Thoracic aorta (tissue), 2 donors: Measurements from ENCODE around the gene SORBS1. TPM values are rescaled to one million over a fixed set of nuclear protein-coding genes. Genes with fewer than 3 reads are reported as not detected.

Experiments used
- ATAC-seq: fragments of 150-250 bp; one replicate; pipeline ENCODE4 v1.8.0; 2017; ENCODE audit warnings: low read depth; ENCODE audit not compliant: insufficient number of reproducible peaks, low FRiP score
- DNase-seq: peaks from one replicate; pipeline ENCODE4 v3.0.0-alpha.2; 2020; ENCODE audit warnings: low spot score
- H3K27ac ChIP-seq, 2 donors: fragments of 200-600 bp; sonication (generic); 1 replicate in 1 of 2; 2 replicates in 1 of 2; pipeline ENCODE4 v1.5.1; 2016; ENCODE audit warnings: mild to moderate bottlenecking in 2 of 2, moderate library complexity in 2 of 2
- H3K27me3 ChIP-seq: fragments of 200-600 bp; sonication (generic); replicated peaks from 2 replicates; pipeline ENCODE4 v1.6.0; 2016; ENCODE audit warnings: mild to moderate bottlenecking; ENCODE audit not compliant: insufficient read depth
- H3K36me3 ChIP-seq: fragments of 200-600 bp; sonication (generic); one replicate; pipeline ENCODE4 v1.5.1; 2016
- H3K4me1 ChIP-seq, 2 donors: fragments of 200-600 bp; sonication (generic); 1 replicate in 1 of 2; 2 replicates in 1 of 2; pipeline versions ENCODE4 v1.5.1 to v1.6.0; 2016; ENCODE audit warnings: low read depth in 2 of 2, mild to moderate bottlenecking in 1 of 2; ENCODE audit not compliant: control insufficient read depth in 1 of 2
- H3K4me3 ChIP-seq: fragments of 200-600 bp; sonication (generic); 2 replicates; pipeline ENCODE4 v1.5.1; 2016; ENCODE audit warnings: mild to moderate bottlenecking
- H3K9me3 ChIP-seq: fragments of 200-600 bp; sonication (generic); 2 replicates; pipeline ENCODE4 v1.5.1; 2016
- CTCF ChIP-seq: fragments of 200-600 bp; sonication (generic); IDR thresholded peaks from one replicate; pipeline ENCODE4 v1.5.1; 2019; ENCODE audit warnings: antibody characterized with exemption
- total RNA-seq, 2 donors: library from RNA; depleted of rRNA; stranded (reverse); fragments of >200 nt; gene quantifications; one replicate each; pipeline versions ENCODE4 v1.1.0 to v1.2.3, GENCODE V29; 2016

Gene SORBS1
- total RNA-seq, 2 donors from 2014 or later = 1,110 to 1,659 TPM

GRCh38 chr10:95312257-95312656 lies 248.9 kb downstream of the SORBS1 start:
- Histone ChIP-seq H3K36me3 (peaks cover 44% of the 10 kb centered on the region), H3K9me3 (no peaks in the 10 kb centered on the region), H3K27ac (peak overlapping the region; percentile 25 to 62), H3K4me1 (peaks cover 31 to 92% of the 10 kb centered on the region in 2 donors), H3K27me3 (no peaks in the 10 kb centered on the region), H3K4me3 (no peak overlapping the region)
- ATAC-seq (no peak), DNase-seq (no peak)
- TF ChIP-seq CTCF = no peak

GRCh38 chr10:95309958-95310357 lies 251.2 kb downstream of the SORBS1 start:
- DNase-seq (no peak), ATAC-seq (no peak)
- H3K27me3 ChIP-seq = no peaks in the 10 kb centered on the region
- no peak overlapping the region for H3K4me3 ChIP-seq
- peak overlapping the region; percentile 58 to 79 for H3K27ac ChIP-seq
- peaks cover 21% of the 10 kb centered on the region for H3K36me3 ChIP-seq
- no peaks in the 10 kb centered on the region for H3K9me3 ChIP-seq
- H3K4me1 ChIP-seq = peaks cover 25 to 69% of the 10 kb centered on the region in 2 donors
- TF ChIP-seq CTCF = no peak

- Histone ChIP-seq H3K27me3 (no peaks in the 10 kb centered on the region), H3K4me1 (peaks cover 21 to 55% of the 10 kb centered on the region in 2 donors), H3K4me3 (peak overlapping the region; percentile 19), H3K36me3 (peaks cover 9% of the 10 kb centered on the region), H3K27ac (peak overlapping the region; percentile 58 to 79), H3K9me3 (no peaks in the 10 kb centered on the region)
- ATAC-seq (peak; percentile 52), DNase-seq (peak; percentile 87)
- TF ChIP-seq CTCF = no peak
Observed at GRCh38 chr10:95308389-95309302, 252.5 kb downstream of the SORBS1 start.

GRCh38 chr10:95306851-95307250 lies 254.3 kb downstream of the SORBS1 start:
- no peaks in the 10 kb centered on the region for H3K36me3 ChIP-seq
- H3K27ac ChIP-seq = peak overlapping the region in 1 of 2 donors; percentile 79
- peaks cover 5 to 37% of the 10 kb centered on the region in 2 donors for H3K4me1 ChIP-seq
- no peak for TF ChIP-seq CTCF
- ATAC-seq (no peak), DNase-seq (no peak)
- no peaks in the 10 kb centered on the region for H3K27me3 ChIP-seq
- no peaks in the 10 kb centered on the region for H3K9me3 ChIP-seq
- no peak overlapping the region for H3K4me3 ChIP-seq

GRCh38 chr10:95306318-95306650 lies 254.9 kb downstream of the SORBS1 start:
- no peak for ATAC-seq
- Histone ChIP-seq H3K36me3 (no peaks in the 10 kb centered on the region), H3K27ac (no peak overlapping the region), H3K27me3 (no peaks in the 10 kb centered on the region), H3K9me3 (no peaks in the 10 kb centered on the region), H3K4me3 (no peak overlapping the region), H3K4me1 (peaks cover 5 to 32% of the 10 kb centered on the region in 2 donors)
- no peak for DNase-seq
- TF ChIP-seq CTCF = no peak
